ENCODE data around the gene MTTP.

DNA sequence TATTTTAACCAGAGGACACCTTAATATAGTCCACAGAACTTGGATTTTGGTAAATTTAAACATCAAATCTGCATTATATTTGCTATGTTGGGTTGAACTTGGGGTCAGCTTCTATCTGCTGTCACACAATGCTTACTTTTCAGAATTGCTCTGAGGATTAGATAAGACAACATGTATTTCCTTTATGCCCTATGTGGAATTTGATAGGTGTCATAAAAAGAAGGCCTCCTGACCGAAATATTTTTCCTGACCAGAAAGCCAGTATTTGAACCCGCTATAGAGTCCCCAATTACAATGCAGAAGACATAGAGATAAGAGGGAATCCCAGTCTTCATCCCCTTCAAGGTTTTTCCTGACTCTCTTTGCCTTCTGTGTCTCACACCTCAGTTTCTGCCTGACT, 4.1 kb downstream of the MTTP start:
- TF ChIP-seq POLR2A (IDR thresholded peaks at IDR 0.05) (no peak), POLR2AphosphoS5 (IDR thresholded peaks at IDR 0.05) (no peak)
- TF ChIP-seq, protein P1, sequence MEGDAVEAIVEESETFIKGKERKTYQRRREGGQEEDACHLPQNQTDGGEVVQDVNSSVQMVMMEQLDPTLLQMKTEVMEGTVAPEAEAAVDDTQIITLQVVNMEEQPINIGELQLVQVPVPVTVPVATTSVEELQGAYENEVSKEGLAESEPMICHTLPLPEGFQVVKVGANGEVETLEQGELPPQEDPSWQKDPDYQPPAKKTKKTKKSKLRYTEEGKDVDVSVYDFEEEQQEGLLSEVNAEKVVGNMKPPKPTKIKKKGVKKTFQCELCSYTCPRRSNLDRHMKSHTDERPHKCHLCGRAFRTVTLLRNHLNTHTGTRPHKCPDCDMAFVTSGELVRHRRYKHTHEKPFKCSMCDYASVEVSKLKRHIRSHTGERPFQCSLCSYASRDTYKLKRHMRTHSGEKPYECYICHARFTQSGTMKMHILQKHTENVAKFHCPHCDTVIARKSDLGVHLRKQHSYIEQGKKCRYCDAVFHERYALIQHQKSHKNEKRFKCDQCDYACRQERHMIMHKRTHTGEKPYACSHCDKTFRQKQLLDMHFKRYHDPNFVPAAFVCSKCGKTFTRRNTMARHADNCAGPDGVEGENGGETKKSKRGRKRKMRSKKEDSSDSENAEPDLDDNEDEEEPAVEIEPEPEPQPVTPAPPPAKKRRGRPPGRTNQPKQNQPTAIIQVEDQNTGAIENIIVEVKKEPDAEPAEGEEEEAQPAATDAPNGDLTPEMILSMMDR (IDR thresholded peaks at IDR 0.05): no peak

All from breast epithelium (tissue), 3 donors.